ENCODE data around the gene DSN1.

The DSN1 gene

DNA sequence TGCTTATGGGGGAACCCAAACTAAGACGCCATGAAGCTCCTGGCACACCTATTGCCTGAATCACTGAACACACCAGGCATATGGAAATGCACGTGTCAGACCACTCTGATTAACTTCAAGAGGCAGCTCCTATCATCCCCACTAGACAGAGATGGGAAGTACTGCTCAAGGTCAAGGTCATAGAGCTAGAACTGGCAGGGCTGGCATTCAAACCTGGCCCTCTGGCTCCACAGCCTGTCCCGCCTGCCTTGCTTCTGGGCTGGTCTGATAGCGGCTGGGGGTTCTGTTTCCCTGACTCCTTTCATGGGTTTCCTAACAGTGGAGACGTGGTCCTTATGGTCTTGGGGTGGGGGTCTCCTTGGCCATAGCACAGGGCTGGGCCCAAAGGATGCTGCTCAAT is 22.6 kb upstream of the DSN1 start:
- in situ Hi-C loops (cut with MboI; ENCODE audit: low sequenced_read_pairs): no loop called here

DNA sequence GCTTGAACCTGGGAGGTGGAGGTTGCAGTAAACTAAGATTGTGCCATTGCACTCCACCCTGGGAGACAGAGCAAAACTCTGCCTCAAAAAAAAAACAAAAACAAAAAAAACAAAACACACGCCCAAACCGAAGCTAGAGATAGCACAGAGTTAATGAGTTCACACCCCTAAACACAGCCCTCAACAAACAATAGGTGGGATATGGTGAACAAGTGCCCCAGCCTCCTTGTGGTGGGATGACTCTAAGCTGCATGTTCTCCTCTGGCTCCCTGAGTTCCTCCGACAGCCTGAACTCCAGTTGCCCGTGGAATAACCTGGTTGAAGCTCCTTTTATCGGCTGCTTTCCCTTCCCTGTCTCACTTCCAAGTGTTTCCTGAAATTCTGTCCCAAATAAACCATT is 22.1 kb upstream of the DSN1 start:
- in situ Hi-C loops (cut with MboI; ENCODE audit: low sequenced_read_pairs): no loop called here

DNA sequence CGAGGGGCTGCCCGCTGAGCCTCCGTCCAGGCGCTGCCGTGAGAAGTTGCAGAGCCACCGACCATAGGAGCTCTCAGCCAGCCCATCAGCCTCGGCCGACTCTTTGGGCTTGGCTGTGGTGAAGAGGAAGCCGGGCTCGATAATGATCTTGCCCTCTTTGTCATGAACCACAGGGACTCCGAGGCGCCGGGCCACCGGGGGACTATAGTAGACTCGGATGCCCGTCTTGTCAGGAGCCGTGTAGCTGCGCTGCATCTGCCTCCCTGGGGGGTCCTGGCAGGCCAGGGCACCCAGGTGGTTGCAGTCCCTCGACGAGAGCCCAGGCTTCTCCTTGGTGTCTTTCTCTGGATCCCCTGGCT is 20.5 kb upstream of the DSN1 start:
- in situ Hi-C loops (cut with MboI; ENCODE audit: low sequenced_read_pairs): no loop called here

DNA sequence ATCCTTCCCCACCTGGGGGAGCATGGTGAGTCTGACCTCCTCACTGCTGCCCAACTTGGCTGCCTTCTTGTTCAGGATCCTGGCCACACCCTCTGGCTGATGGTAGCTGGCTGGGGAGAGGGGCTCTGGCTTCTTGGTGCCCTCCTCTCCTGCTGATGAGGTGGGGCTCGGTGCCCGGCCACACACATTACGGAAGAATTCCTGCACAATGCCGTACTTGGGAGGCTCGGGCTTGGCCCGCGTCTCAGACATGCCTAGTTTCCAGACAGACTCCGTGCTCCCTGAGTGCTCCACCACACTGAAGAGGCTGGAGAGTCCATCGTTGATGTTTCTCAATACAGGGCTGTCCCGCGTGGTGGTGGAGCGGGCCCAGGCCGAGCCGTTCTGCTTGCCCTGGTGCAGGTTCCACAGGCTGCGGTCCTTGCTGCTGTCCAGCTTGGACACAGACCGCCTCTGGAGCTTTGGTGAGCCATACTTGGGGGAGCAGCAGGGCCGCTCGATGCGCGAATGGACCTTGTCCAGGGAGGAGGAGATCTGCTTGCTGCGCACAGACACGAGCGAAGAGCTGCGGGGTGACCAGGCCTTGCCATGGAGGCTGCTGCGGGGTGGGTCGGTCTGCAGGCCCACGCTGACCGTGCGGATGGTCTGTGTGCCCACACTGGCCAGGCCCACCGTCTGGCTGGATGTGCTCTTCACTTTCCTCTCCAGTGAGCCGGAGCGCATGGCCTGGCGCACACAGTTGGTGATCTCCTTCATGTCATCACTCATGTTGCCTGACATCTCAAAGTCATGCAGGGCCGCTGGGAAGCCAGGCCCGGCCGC is 19.9 kb upstream of the DSN1 start:
- in situ Hi-C loops (cut with MboI; ENCODE audit: low sequenced_read_pairs): no loop called here

DNA sequence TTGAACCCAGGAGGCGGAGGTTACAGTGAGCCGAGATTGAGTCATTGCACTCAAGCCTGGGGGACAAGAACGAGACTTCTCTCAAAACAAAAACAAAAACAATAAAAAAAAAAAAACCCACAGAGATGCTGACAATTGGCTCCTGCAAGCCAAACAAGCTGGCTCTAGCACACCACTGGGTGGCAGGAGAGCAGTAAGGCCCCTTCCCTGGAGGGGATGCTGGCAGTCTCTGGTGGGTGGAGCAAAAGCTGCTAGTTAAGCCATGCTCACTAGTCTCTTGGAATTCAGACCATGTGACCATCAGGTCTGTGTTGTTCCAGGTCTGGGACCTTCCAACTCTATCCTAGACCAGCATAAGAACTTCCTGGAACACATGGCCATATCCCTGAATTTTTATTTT is 18.9 kb upstream of the DSN1 start:
- in situ Hi-C loops (cut with MboI; ENCODE audit: low sequenced_read_pairs): no loop called here

DNA sequence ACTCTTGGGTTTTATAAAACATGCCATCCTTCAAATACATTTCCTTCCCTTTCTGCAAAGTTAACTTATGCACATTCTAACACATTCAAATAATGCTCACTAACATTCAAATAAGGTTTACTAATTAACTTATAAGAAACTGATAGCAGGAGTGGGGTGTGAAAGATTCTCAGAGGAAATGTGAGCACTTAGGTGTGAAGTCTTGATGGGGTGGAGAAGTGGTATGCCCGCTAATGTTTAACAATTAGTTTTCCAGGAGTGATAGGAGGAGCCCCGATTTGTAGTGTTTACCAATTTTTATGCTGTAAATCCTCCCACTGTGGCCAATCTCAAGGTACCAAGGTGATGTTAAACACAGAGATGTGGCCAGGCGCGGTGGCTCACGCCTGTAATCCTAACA is 18.3 kb upstream of the DSN1 start:
- in situ Hi-C loops (cut with MboI; ENCODE audit: low sequenced_read_pairs): no loop called here

DNA sequence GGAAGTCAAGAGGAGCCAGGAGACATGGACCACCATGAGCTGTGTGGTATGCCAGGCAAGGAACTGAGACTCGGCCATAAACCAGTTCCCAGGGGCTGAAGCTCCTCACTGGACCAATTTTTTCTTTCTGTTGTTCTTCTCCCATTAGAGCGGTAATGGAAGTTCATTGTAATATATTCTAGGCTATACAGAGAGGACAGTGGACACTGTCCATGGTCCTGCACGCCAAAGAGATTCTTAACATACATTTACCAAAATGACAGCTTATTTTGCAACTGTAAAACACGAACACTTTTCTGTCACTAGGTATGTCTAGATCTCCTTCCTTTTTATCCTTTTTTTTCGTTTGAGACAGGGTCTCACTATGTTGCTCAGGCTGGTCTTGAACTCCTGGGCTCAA is 13.1 kb upstream of the DSN1 start:
- in situ Hi-C loops (cut with MboI; ENCODE audit: low sequenced_read_pairs): no loop called here

DNA sequence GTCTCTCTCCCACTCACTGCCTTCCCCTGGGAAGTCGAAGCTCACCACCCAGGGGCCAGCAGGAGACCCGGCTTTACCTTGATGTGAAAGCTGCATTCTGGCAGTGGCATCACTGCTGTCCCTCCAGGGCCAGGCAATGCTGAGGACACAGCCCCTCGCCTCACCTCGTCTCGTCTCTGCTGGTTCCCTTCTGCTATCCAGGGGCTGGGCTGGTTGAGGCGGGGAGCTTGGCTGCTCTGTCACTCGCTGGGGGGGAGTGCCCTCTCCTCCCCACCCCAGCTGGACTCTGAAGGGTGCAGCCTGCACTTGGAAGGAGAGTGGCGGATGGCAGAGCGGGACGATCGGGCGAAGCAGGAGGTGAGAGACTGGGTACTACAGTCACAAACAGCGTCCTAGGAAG is 12.7 kb upstream of the DSN1 start:
- in situ Hi-C loops (cut with MboI; ENCODE audit: low sequenced_read_pairs): no loop called here

DNA sequence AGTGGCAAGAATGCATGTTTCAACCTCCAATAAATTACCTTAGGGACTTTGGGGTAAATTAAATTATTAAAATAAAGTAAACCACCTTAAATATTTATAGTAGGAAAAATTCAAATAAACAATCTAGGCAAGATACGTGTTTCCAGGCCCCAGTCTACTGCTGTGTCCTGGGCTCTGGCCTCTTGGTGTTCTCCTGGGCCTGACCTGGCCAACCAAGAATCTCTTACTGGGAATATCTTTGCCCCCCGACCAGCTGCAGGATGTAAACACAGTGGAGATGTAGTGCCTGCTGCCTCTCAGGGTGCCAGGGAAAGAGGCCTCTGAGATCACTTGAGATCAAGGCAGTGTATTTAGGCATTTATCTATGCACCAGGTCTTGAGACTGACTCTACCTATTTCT is 11.7 kb upstream of the DSN1 start:
- in situ Hi-C loops (cut with MboI; ENCODE audit: low sequenced_read_pairs): no loop called here

DNA sequence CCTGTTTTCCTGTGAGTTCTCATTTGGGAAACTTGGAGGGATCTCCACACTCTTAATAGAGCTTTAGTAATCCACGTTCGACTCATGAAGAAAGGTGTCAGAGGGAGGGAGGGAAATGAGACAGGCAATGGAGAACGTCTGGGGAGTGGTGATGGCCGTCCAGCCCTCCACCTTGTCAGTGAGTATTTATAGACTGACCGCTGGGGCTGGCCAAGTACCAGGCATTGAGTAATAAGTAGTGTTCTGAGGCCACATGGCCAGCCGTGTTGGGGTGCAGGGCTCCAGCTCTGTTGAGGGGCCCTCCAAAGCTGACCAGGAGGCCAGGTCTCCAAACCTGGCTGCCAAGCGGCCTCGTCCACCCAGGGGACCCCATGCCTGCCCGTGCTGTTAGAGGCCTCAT is 11.3 kb upstream of the DSN1 start:
- in situ Hi-C loops (cut with MboI; ENCODE audit: low sequenced_read_pairs): no loop called here

DNA sequence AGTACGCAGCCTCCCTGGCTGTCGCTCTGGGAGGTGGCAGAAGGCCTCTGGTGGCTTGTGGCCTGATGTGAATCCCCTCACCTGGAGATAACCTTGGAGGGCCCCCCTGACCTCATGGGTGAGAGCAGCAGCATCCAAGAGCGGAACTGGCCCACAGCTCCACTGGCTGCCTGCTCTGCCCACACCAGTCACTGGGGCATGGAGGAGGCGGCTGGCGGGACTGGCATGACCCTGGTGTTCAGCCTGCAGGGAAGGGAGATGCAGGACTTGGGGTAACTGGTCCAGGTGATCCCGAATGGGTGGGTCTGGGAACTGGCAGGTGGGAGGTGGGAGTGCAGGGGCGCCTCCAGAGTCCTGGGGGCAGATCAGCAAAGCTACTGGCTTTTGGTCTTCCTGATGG is 10.6 kb upstream of the DSN1 start:
- in situ Hi-C loops (cut with MboI; ENCODE audit: low sequenced_read_pairs): no loop called here

DNA sequence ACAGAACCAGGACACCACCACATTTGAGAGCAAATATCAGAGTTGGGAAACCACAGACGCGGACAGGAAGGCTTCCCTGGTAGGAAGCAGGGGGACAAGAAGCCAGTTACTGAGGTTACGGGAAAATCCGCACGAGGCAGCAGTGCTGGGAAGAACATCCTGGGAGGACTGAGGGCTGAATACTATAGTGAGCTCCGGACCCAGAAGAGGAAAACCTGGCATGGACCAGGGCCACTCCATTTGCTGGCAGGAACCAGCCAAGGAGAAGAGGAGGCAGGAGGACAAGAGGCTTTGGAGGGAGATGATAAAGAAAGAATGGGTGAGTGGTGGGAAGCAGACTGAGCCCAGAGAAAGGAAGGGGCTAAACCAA is 6.1 kb upstream of the DSN1 start:
- in situ Hi-C loops (cut with MboI; ENCODE audit: low sequenced_read_pairs): no loop called here

DNA sequence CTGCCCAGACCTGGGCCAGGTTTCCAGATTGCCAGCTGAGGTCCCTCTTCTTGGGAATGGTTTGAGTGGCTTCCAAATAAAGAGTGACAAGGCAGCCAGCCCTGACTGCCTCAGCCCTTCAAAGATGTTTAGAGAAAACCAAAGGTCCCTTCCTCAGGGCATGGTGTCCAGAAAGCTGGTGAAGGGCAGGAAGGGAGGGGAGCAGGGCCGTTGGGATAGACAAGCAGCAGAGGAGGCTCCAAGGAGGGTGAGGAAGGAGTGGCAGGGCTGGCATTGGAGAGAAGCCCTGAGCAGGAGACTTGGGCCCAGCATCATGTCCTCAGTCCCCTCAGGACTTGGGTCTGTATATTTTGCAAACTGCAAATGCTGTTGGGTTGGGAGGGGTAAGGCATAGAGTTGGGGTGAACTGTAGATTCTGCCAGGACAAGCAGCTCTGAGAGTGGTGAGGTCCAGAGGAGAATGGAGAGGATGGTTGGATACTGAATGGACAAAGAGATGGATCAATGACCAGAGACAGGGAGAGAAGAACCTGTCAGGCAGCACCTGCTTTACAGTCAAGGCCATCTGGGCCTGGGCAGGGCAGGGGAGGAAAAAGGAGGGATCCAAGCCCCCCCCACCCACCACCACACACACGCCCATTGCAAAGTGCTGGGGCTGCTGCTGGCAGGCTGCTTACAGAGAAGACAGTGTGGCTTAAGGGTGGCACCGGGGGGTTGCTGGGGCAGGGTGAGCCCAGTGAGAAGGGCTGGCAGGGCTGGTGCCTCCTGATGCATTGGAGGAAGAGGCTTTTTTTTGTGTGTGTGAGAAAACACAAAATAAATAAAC is 5.5 kb upstream of the DSN1 start:
- in situ Hi-C loops (cut with MboI; ENCODE audit: low sequenced_read_pairs): no loop called here

DNA sequence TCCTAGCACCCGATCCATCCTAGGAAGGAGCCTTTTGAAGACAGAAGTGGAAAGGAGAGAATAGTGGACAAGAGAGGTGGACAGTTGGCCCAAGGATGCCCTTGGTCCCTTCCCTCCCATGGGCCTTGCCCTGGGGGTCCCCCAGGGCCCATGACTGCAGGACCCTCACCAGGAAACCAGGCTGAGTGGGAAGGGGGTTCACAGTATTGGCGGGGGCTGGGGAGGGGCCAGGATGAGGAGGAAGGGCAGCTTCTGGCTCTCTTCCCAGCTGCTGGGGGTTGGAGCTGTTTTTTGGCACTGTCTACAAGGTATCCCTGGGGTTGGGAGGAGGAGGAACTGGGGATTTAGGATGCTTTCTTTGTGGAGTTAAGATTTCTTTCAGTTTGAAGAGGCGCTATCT is 4.0 kb upstream of the DSN1 start:
- in situ Hi-C loops (cut with MboI; ENCODE audit: low sequenced_read_pairs): no loop called here

DNA sequence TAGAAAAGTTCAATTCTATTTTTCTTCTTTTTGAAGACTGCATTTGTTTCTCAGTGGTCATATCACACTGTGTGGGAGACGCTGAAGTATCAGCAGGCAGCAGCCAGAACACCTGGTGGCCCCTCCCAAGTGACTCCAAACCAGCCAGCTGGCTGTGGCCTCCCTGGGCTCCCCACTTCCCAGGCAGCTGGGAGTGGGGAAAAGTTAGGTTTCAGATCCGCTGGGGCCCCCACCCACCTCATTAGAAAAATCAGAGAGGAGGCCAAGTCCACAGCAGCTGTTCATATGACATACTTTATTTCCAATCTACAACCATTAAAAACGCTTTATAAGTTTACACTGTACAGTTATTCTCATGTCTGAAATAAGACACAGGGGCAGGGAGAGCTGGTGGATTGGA is 3.6 kb upstream of the DSN1 start:
- in situ Hi-C loops (cut with MboI; ENCODE audit: low sequenced_read_pairs): no loop called here

DNA sequence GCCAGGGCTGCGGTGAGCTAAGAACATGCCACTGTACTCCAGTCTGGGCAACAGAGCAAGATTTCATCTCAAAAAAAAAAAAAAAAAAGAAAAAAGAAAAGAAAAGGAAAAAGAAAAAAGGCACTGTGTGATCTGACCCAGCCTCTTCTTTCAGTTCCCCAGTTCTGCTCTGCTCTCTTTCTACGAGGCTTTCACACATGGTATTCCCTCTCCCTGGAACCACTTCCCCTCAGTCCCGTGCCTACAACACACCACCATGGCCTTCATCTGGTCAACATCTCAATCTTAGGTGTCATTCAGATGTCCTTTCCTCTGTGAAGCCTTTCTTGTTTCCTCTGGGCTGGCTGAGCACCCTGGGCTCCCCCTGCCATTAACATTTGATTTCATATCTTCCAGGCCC is 2.3 kb upstream of the DSN1 start:
- in situ Hi-C loops (cut with MboI; ENCODE audit: low sequenced_read_pairs): no loop called here

DNA sequence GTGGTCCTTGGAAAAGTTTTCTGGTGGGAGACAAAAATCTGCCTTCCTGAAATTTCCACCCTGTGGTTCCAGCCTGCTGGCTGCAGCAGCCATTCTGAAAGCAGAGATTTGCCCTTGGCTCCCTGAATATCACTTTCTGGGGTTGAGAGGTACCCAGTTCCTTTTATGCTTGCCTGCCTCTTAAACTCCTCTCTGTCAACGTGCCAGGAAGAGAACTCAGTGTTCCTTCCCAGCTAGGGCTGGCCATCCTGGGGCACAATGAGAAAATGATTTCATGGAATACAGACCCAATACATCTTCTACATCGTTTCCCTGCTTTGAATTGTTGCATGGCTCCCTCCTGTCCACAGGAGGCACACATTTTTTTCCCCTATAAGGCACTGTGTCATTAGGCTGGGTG is 1.6 kb upstream of the DSN1 start:
- in situ Hi-C loops (cut with MboI; ENCODE audit: low sequenced_read_pairs): no loop called here

DNA sequence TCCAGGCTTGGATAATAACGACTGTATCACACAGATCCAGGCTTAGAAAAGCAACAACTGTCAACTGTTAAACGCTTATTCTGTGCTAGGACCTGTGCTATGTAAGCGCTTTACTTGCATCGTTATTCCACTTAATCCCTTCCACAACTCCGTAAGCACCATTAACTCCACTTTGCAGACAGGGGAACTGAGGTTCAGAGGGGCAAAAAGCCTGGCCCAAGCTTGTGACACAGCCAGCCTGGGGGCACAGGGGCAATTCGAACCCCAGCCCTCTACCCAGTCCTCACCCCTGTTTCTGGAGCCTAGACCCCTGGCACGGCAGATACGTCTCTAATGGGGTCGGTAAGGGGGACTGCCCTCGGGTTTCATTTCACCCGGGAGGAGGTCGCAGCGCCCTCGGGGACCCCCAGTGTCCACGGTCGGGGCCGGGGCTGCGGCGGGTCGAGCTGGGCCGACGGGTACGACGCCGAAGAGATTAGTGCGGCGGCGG is 411 bp downstream of the DSN1 start:
- in situ Hi-C loops (cut with MboI; ENCODE audit: low sequenced_read_pairs): no loop called here

DNA sequence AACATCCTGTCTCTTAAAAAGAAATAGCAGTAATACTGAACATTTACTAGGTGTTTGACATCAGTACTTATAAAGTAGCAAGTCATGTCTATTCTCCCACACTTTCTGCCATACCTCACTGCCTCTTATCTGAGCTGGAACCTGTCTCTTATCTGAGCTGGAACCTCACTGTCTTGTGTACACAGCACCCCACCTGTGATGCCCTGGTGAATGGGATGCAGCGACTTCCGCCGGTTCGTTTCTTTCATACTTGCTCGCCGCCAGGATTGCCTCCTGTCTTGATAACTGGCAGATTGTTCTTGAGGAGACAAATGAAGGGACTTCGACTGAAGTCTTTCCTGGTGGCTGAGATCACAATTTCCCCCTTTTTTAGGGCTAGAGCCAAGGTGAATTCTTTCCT is 2.9 kb downstream of the DSN1 start:
- in situ Hi-C loops (cut with MboI; ENCODE audit: low sequenced_read_pairs): no loop called here

DNA sequence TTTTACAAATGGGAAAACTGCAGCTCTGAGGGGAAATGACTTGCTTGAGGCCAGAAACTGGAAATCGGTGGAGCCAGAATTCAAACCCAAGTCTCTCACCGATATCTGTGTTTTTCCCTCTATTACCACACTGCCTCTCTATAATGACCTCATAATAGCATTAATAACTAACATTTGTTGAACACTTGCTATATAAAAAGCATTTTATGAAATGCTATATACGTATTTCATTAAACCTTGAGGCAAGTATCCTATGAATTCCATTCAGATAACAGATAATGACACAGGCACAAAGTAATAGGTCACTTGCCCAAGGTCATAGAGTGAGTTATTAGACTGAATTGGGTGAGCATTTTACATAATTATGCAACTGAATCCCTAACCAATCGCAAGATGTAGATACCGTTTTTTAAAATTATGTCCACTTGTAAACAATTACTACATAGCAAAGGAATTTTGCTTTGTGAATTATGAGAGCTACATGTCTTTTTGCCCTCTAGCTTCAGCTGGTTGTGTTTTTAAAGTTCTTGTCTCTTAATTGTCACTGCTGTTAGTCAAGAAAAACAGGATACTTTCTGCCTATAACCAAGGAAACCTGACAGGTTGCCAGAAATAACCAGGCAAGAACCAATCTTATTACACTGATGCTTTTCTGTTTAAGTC is 4.7 kb downstream of the DSN1 start:
- in situ Hi-C loops (cut with MboI; ENCODE audit: low sequenced_read_pairs): no loop called here

DNA sequence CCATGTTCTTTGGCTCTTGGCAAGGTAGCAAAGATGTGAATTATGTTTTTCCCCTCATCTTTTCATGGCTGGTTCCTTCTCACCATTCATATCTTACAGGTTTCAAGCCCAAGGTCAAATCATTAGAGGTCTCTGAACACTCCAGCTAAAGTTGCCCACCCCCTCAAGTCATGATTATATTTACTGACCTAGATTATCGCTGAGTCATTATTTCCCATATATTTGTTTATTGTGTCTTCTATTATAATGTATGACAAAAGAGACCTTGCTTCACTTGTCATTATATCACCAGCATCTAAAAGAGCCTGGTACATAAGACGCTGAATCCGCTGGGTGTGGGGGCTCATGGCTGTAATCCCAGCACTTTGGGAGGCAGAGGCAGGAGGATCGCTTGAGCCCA is 12.4 kb downstream of the DSN1 start:
- in situ Hi-C loops (cut with MboI; ENCODE audit: low sequenced_read_pairs): no loop called here

DNA sequence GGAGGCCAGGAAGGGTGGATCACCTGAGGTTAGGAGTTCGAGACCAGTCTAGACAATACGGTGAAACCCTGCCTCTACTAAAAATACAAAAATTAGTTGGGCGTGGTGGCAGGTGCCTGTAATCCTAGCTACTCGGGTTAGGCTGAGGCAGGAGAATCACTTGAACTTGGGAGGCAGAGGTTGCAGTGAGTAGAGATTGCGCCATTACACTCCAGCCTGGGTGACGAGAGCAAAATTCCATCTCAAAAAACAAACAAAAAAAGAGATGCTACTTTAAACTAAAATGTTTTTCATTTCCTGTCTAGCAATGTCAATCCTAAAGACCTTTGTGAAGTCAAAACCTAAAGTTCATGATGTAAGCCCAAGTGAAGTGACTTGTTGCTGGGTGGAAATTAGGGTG is 12.9 kb downstream of the DSN1 start:
- in situ Hi-C loops (cut with MboI; ENCODE audit: low sequenced_read_pairs): no loop called here

Measured in HL-60/S4 (cell line).